Cortex of kidney (tissue), 1 donor: ENCODE measurements around the gene IST1.
"Not testable (repeated sequence)": the region's sequence is repeated elsewhere in the genome, so short reads cannot be mapped to it uniquely, and the experiment has no call there.

ENCODE experiments used
- DNase-seq: peaks from one replicate; lab custom pipeline; 2025; lab: John Stamatoyannopoulos, UW

Gene IST1

GRCh38 chr16:71894921-71895678 is at the start of gene IST1:
IST1 (plus strand) TSS chr16:71895531; CDS start chr16:71915641, 20,110 bp downstream.
- peak; percentile 89 for DNase-seq

GRCh38 chr16:71845639-71846430 is 49.5 kb upstream of the IST1 start, which contains the start of gene ATXN1L:
ATXN1L (plus strand) TSS chr16:71845976; CDS start chr16:71849741, 3,765 bp downstream.
- no peak for DNase-seq

- no peak for DNase-seq
Measured at GRCh38 chr16:71846431-71846830, 48.9 kb upstream of the IST1 start.

GRCh38 chr16:71847096-71847495 is 48.2 kb upstream of the IST1 start:
- no peak for DNase-seq

GRCh38 chr16:71848622-71849021 is 46.7 kb upstream of the IST1 start:
- no peak for DNase-seq

GRCh38 chr16:71851746-71852145 is 43.6 kb upstream of the IST1 start:
- no peak for DNase-seq

GRCh38 chr16:71852158-71852557 is 43.2 kb upstream of the IST1 start:
- no peak for DNase-seq

- no peak for DNase-seq
Measured at GRCh38 chr16:71852561-71852960, 42.8 kb upstream of the IST1 start.

- DNase-seq, result no peak
Measured at GRCh38 chr16:71853413-71853812, 41.9 kb upstream of the IST1 start.

- DNase-seq, result no peak
Measured at GRCh38 chr16:71854369-71854948, 40.9 kb upstream of the IST1 start.

GRCh38 chr16:71855937-71856662 is 39.2 kb upstream of the IST1 start:
- no peak for DNase-seq

- no peak for DNase-seq
Measured at GRCh38 chr16:71859762-71860521, 35.4 kb upstream of the IST1 start.

- no peak for DNase-seq
Measured at GRCh38 chr16:71863995-71864394, 31.3 kb upstream of the IST1 start.

GRCh38 chr16:71865173-71865863 is 30.0 kb upstream of the IST1 start:
- no peak for DNase-seq

- not testable (repeated sequence) for DNase-seq
Measured at GRCh38 chr16:71867175-71867574, 28.2 kb upstream of the IST1 start.

- DNase-seq, result no peak
Measured at GRCh38 chr16:71867939-71868338, 27.4 kb upstream of the IST1 start.

GRCh38 chr16:71869089-71869488 is 26.2 kb upstream of the IST1 start:
- no peak for DNase-seq

- no peak for DNase-seq
Measured at GRCh38 chr16:71870818-71871217, 24.5 kb upstream of the IST1 start.

- no peak for DNase-seq
Measured at GRCh38 chr16:71873199-71873598, 22.1 kb upstream of the IST1 start.

GRCh38 chr16:71878911-71879310 is 16.4 kb upstream of the IST1 start:
- DNase-seq, result no peak

GRCh38 chr16:71880176-71880575 is 15.2 kb upstream of the IST1 start:
- no peak for DNase-seq
